OCI-LY1 (cell line): Measurements from ENCODE around the gene THOC2.

Experiments
- H2AFZ ChIP-seq: fragments of 200-600 bp; sonication (generic), shearing (Covaris generic); 2 replicates; pipeline ENCODE4 v1.6.0; 2014; ENCODE audit warnings: antibody characterized with exemption, mild to moderate bottlenecking, low read length
- H3F3A ChIP-seq: fragments of 200-600 bp; sonication (generic), shearing (Covaris generic); 2 replicates; pipeline ENCODE4 v1.6.0; 2014; ENCODE audit warnings: mild to moderate bottlenecking, antibody characterized with exemption, low read length, moderate library complexity; ENCODE audit not compliant: insufficient read depth
- H3K27ac ChIP-seq: fragments of 200-600 bp; sonication (generic); 2 replicates; pipeline ENCODE4 v1.5.1; 2014; ENCODE audit warnings: low read length, mixed run types, mild to moderate bottlenecking, low read depth; ENCODE audit not compliant: poor library complexity, severe bottlenecking
- H3K27me3 ChIP-seq: fragments of 200-600 bp; sonication (generic); 2 replicates; pipeline ENCODE4 v1.6.0; 2014; ENCODE audit warnings: antibody characterized with exemption, mild to moderate bottlenecking, low read length, moderate library complexity; ENCODE audit not compliant: insufficient read depth
- H3K36me3 ChIP-seq: fragments of 200-600 bp; sonication (generic); 2 replicates; pipeline ENCODE4 v1.6.1; 2014; ENCODE audit warnings: mild to moderate bottlenecking, antibody characterized with exemption, low read length, moderate library complexity, mixed read lengths; ENCODE audit not compliant: insufficient read depth
- H3K4me1 ChIP-seq: fragments of 200-600 bp; sonication (generic); 2 replicates; pipeline ENCODE4 v1.5.1; 2014; ENCODE audit warnings: mild to moderate bottlenecking, low read length, moderate library complexity; ENCODE audit not compliant: insufficient read depth, severe bottlenecking
- H3K4me2 ChIP-seq: fragments of 200-600 bp; sonication (generic), shearing (Covaris generic); 2 replicates; pipeline ENCODE4 v1.6.1; 2014; ENCODE audit warnings: low read length
- H3K4me3 ChIP-seq: fragments of 200-600 bp; sonication (generic); 2 replicates; pipeline ENCODE4 v1.5.1; 2014; ENCODE audit warnings: low read length, low read depth, mild to moderate bottlenecking, mixed read lengths; ENCODE audit not compliant: poor library complexity, severe bottlenecking
- H3K79me2 ChIP-seq: fragments of 200-600 bp; shearing (Covaris generic); 2 replicates; pipeline ENCODE4 v1.6.1; 2016; ENCODE audit warnings: mixed run types, low read length, mixed read lengths; ENCODE audit not compliant: insufficient read depth
- H3K9ac ChIP-seq: fragments of 200-600 bp; sonication (generic), shearing (Covaris generic); 2 replicates; pipeline ENCODE4 v1.6.1; 2014; ENCODE audit warnings: mild to moderate bottlenecking, low read length, mixed read lengths
- H3K9me2 ChIP-seq: fragments of 200-600 bp; sonication (generic), shearing (Covaris generic); 2 replicates; pipeline ENCODE4 v1.6.1; 2014; ENCODE audit warnings: low read depth, mild to moderate bottlenecking, low read length, mixed read lengths
- H3K9me3 ChIP-seq: fragments of 200-600 bp; shearing (Covaris generic); 2 replicates; pipeline ENCODE4 v1.6.1; 2014; ENCODE audit warnings: low read length, mixed read lengths
- H4K20me1 ChIP-seq: fragments of 200-600 bp; sonication (generic), shearing (Covaris generic); 2 replicates; pipeline ENCODE4 v1.6.0; 2016; ENCODE audit warnings: mild to moderate bottlenecking, low read length; ENCODE audit not compliant: insufficient read depth
- EZH2 ChIP-seq: fragments of 200-600 bp; sonication (generic), shearing (Covaris generic); IDR thresholded peaks from 2 replicates; pipeline ENCODE4 v1.8.0; 2017; ENCODE audit warnings: borderline replicate concordance, mixed run types, mild to moderate bottlenecking, antibody characterized with exemption, low read length, moderate library complexity, mixed read lengths
- TF ChIP-seq, protein P1 (sequence below): fragments of 200-600 bp; sonication (generic), shearing (Covaris generic); IDR thresholded peaks from 2 replicates; pipeline ENCODE4 v1.5.1; 2017; ENCODE audit warnings: mild to moderate bottlenecking, antibody characterized with exemption, low read length, moderate library complexity, mixed read lengths

Gene THOC2

DNA sequence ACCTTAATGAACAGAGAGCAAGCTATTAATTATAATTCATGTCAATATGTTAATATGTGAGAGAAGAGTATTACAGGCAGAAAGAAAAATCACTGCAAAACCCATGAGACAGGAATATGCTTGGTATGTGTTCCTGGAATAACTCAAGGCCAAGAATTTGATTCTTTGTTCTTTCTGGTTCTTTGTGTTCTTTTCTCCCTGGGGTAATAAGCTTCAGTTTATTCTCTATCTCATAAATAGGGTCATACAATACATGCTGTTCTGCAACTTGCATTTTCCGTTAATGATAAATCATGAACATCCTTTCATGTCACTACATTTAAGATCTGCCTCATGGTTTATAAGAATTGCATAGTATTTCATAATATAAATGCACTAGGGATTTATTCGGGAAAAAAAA, 16.8 kb upstream of the THOC2 start:
- no peaks in the 10 kb centered on the region for H3K27me3 ChIP-seq
- H3K4me2 ChIP-seq, result no peak overlapping the region
- TF ChIP-seq, protein P1, sequence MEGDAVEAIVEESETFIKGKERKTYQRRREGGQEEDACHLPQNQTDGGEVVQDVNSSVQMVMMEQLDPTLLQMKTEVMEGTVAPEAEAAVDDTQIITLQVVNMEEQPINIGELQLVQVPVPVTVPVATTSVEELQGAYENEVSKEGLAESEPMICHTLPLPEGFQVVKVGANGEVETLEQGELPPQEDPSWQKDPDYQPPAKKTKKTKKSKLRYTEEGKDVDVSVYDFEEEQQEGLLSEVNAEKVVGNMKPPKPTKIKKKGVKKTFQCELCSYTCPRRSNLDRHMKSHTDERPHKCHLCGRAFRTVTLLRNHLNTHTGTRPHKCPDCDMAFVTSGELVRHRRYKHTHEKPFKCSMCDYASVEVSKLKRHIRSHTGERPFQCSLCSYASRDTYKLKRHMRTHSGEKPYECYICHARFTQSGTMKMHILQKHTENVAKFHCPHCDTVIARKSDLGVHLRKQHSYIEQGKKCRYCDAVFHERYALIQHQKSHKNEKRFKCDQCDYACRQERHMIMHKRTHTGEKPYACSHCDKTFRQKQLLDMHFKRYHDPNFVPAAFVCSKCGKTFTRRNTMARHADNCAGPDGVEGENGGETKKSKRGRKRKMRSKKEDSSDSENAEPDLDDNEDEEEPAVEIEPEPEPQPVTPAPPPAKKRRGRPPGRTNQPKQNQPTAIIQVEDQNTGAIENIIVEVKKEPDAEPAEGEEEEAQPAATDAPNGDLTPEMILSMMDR, result no peak
- TF ChIP-seq EZH2, result no peak
- no peaks in the 10 kb centered on the region for H3F3A ChIP-seq
- H3K4me1 ChIP-seq, result peaks cover 4% of the 10 kb centered on the region
- H3K27ac ChIP-seq, result no peak overlapping the region
- H3K36me3 ChIP-seq, result no peaks in the 10 kb centered on the region
- H3K79me2 ChIP-seq, result no peaks in the 10 kb centered on the region
- H2AFZ ChIP-seq, result no peak overlapping the region
- no peak overlapping the region for H3K9ac ChIP-seq
- no peaks in the 10 kb centered on the region for H4K20me1 ChIP-seq
- H3K9me2 ChIP-seq, result no peaks in the 10 kb centered on the region
- no peaks in the 10 kb centered on the region for H3K9me3 ChIP-seq
- no peak overlapping the region for H3K4me3 ChIP-seq

- TF ChIP-seq, protein P1, result no peak
- no peak for TF ChIP-seq EZH2
- H3K4me3 ChIP-seq, result no peak overlapping the region
- H3K4me1 ChIP-seq, result no peaks in the 10 kb centered on the region
These were observed 12.7 kb upstream of the THOC2 start for GRCh38 chrX:123745511-123745910.

DNA sequence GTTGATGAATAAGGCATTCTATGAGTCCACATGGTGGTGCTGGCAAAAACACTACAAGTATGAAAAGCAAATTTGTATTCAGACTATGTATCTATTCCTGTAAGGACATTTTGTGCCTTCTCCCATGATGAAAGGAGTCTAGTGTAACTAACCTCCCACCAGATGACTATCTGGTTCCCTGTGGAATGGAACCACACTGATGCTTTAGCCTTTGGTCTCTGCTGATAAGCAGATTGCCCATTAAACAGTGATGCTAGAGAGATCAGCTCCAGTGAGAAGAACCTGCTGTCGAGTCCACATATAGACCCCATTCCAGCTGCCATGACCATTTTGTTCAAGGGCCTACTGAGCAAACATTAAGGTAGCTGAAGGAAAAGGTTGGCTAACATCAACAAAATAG, 10.5 kb upstream of the THOC2 start:
- TF ChIP-seq EZH2, result no peak
- TF ChIP-seq, protein P1, result no peak
- H3K79me2 ChIP-seq, result no peaks in the 10 kb centered on the region

More at GRCh38 chrX:123745511-123745910, 12.7 kb upstream of the THOC2 start:
- Histone ChIP-seq H3K79me2 (no peaks in the 10 kb centered on the region), H3K9me2 (no peaks in the 10 kb centered on the region), H2AFZ (no peak overlapping the region), H3K4me2 (no peak overlapping the region), H3K27me3 (no peaks in the 10 kb centered on the region), H3K9me3 (no peaks in the 10 kb centered on the region), H3K27ac (no peak overlapping the region), H3K9ac (no peak overlapping the region), H4K20me1 (no peaks in the 10 kb centered on the region), H3F3A (no peaks in the 10 kb centered on the region), H3K36me3 (no peaks in the 10 kb centered on the region)

More for the DNA sequence above, 10.5 kb upstream of the THOC2 start:
- no peak overlapping the region for H3K27ac ChIP-seq
- no peaks in the 10 kb centered on the region for H3K4me1 ChIP-seq
- no peaks in the 10 kb centered on the region for H4K20me1 ChIP-seq
- no peak overlapping the region for H2AFZ ChIP-seq
- no peak overlapping the region for H3K4me3 ChIP-seq
- H3K9ac ChIP-seq, result no peak overlapping the region
- H3K9me3 ChIP-seq, result no peaks in the 10 kb centered on the region
- H3F3A ChIP-seq, result no peaks in the 10 kb centered on the region
- no peaks in the 10 kb centered on the region for H3K27me3 ChIP-seq
- H3K9me2 ChIP-seq, result no peaks in the 10 kb centered on the region
- H3K36me3 ChIP-seq, result no peaks in the 10 kb centered on the region
- no peak overlapping the region for H3K4me2 ChIP-seq
